Measurements from ENCODE around the gene MST1R. TPM values are rescaled to one million over a fixed set of nuclear protein-coding genes. Genes with fewer than 3 reads are reported as not detected.

Gene MST1R
- total and polyA plus RNA-seq, 3 experiments from 2014 or later = 0.83 to 1.2 TPM; not detected in 1

GRCh38 chr3:49856181-49857005 lies 47.3 kb downstream of the MST1R start, which contains the start of gene TRAIP:
Gene TRAIP (minus strand): TSS chr3:49856564. CDS start chr3:49856453, 111 bp downstream.
- Mint-ChIP-seq H3K9me3 (no peaks in the 10 kb centered on the region), H3K36me3 (no peaks in the 10 kb centered on the region), H3K4me1 (peaks cover 10 to 17% (median 12%) of the 10 kb centered on the region in 3 donors), H3K4me3 (peak within 1 kb of the TSS; percentile 78 to 89 (median 86)), H3K27ac (peak within 1 kb of the TSS; percentile 62 to 96 (median 88)), H3K27me3 (peaks cover 0 to 4% of the 10 kb centered on the region in 2 donors)
- Histone ChIP-seq H3K27ac (ENCODE audit: low read depth, low read length) (peak within 1 kb of the TSS; percentile 76), H3K27me3 (ENCODE audit: insufficient read depth, low read length, poor library complexity, severe bottlenecking) (no peaks in the 10 kb centered on the region), H3K4me3 (ENCODE audit: low read length) (peak within 1 kb of the TSS; percentile 90), H3K36me3 (ENCODE audit: insufficient read depth, low read length) (no peaks in the 10 kb centered on the region), H3K4me1 (ENCODE audit: insufficient read depth, low read length) (peaks cover 14% of the 10 kb centered on the region), H3K9me3 (ENCODE audit: low read length) (no peaks in the 10 kb centered on the region)
- DNase-seq = peak; percentile 91 to 95 (median 92)
- POLR2A ChIA-PET = interaction anchor here (1.5 kb wide), 1 partner anchor 84 kb away, joined by 3 read pairs; the partner anchor contains the start of gene RBM6
- CTCF ChIA-PET = interaction anchor here (0.7 to 2.2 kb wide), 4 partner anchors 12 to 316 kb away, joined by 3 to 12 read pairs (median 3); no protein-coding TSS in a partner anchor

GRCh38 chr3:49855662-49856061 lies 48.0 kb downstream of the MST1R start:
- Mint-ChIP-seq H3K27ac (peak overlapping the region in 6 of 8 donors; percentile 87 to 94 (median 88)), H3K27me3 (peaks cover 0 to 3% of the 10 kb centered on the region in 2 donors), H3K4me1 (peaks cover 10 to 17% (median 12%) of the 10 kb centered on the region in 3 donors), H3K4me3 (peak overlapping the region; percentile 78 to 89 (median 86)), H3K9me3 (no peaks in the 10 kb centered on the region), H3K36me3 (no peaks in the 10 kb centered on the region)
- H3K27ac ChIP-seq (ENCODE audit: low read depth, low read length) = peak overlapping the region; percentile 76
- peak overlapping the region; percentile 90 for H3K4me3 ChIP-seq (ENCODE audit: low read length)
- no peaks in the 10 kb centered on the region for H3K27me3 ChIP-seq (ENCODE audit: insufficient read depth, low read length, poor library complexity, severe bottlenecking)
- no peaks in the 10 kb centered on the region for H3K9me3 ChIP-seq (ENCODE audit: low read length)
- ChIA-PET POLR2A (no interaction called here), CTCF (interaction anchor here (2.2 kb wide), 1 partner anchor 17 kb away, joined by 12 read pairs; no protein-coding TSS in a partner anchor)
- no peak for DNase-seq
- no peaks in the 10 kb centered on the region for H3K36me3 ChIP-seq (ENCODE audit: insufficient read depth, low read length)
- peaks cover 14% of the 10 kb centered on the region for H3K4me1 ChIP-seq (ENCODE audit: insufficient read depth, low read length)

DNA sequence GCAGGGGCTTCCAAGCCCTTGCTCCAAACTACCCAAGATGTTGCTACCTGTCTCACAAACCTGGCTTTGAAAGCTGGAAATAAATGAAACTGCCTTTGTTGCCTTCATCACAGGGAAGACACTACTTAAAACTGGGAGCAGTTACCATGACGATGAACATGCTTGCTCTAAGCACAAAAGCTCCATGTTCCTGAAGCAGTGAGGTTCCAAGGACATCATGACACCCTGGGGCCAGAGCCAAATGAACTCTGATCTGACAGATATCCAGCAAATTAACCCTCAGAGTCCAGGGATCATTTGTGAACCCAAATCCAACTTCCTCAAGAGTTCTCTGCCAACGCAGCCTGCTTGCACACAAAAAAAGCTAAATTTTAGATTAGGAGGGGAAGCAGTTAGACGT lies 58.0 kb downstream of the MST1R start:
- no peak for DNase-seq
- peaks cover 0 to 4% (median 0%) of the 10 kb centered on the region in 3 donors for H3K36me3 Mint-ChIP-seq
- H3K4me3 Mint-ChIP-seq = no peak overlapping the region
- Histone ChIP-seq H3K4me3 (ENCODE audit: low read length) (no peak overlapping the region), H3K4me1 (ENCODE audit: insufficient read depth, low read length) (no peaks in the 10 kb centered on the region), H3K36me3 (ENCODE audit: insufficient read depth, low read length) (no peaks in the 10 kb centered on the region), H3K27me3 (ENCODE audit: insufficient read depth, low read length, poor library complexity, severe bottlenecking) (no peaks in the 10 kb centered on the region), H3K27ac (ENCODE audit: low read depth, low read length) (no peak overlapping the region), H3K9me3 (ENCODE audit: low read length) (no peaks in the 10 kb centered on the region)
- H3K27ac Mint-ChIP-seq = no peak overlapping the region
- no peaks in the 10 kb centered on the region for H3K4me1 Mint-ChIP-seq
- peaks cover 0 to 2% of the 10 kb centered on the region in 2 donors for H3K27me3 Mint-ChIP-seq
- CTCF ChIA-PET = interaction anchor here (1.0 to 5.8 kb wide), 4 partner anchors 11 to 306 kb away, joined by 3 to 30 read pairs (median 5); partner anchors contain the start of gene INKA1
- no peaks in the 10 kb centered on the region for H3K9me3 Mint-ChIP-seq
- POLR2A ChIA-PET = no interaction called here

GRCh38 chr3:49844464-49845183 lies 59.0 kb downstream of the MST1R start:
- Histone ChIP-seq H3K27me3 (ENCODE audit: insufficient read depth, low read length, poor library complexity, severe bottlenecking) (no peaks in the 10 kb centered on the region), H3K4me3 (ENCODE audit: low read length) (no peak overlapping the region), H3K9me3 (ENCODE audit: low read length) (no peaks in the 10 kb centered on the region), H3K36me3 (ENCODE audit: insufficient read depth, low read length) (no peaks in the 10 kb centered on the region), H3K4me1 (ENCODE audit: insufficient read depth, low read length) (no peaks in the 10 kb centered on the region), H3K27ac (ENCODE audit: low read depth, low read length) (no peak overlapping the region)
- Mint-ChIP-seq H3K4me1 (no peaks in the 10 kb centered on the region), H3K9me3 (no peaks in the 10 kb centered on the region), H3K27ac (peak overlapping the region in 1 of 8 donors; percentile 55), H3K27me3 (peaks cover 0 to 2% of the 10 kb centered on the region in 2 donors), H3K4me3 (no peak overlapping the region), H3K36me3 (peaks cover 0 to 4% (median 0%) of the 10 kb centered on the region in 3 donors)
- no peak for DNase-seq
- POLR2A ChIA-PET = interaction anchor here (0.6 kb wide), 1 partner anchor 56 kb away, joined by 3 read pairs; no protein-coding TSS in a partner anchor
- CTCF ChIA-PET = interaction anchor here (1.0 to 5.8 kb wide), 4 partner anchors 10 to 305 kb away, joined by 3 to 30 read pairs (median 5); partner anchors contain the start of gene INKA1

GRCh38 chr3:49842843-49843517 lies 60.7 kb downstream of the MST1R start:
- no peaks in the 10 kb centered on the region for H3K9me3 Mint-ChIP-seq
- no peak for DNase-seq
- peaks cover 0 to 4% (median 0%) of the 10 kb centered on the region in 3 donors for H3K36me3 Mint-ChIP-seq
- Histone ChIP-seq H3K27ac (ENCODE audit: low read depth, low read length) (no peak overlapping the region), H3K27me3 (ENCODE audit: insufficient read depth, low read length, poor library complexity, severe bottlenecking) (no peaks in the 10 kb centered on the region), H3K36me3 (ENCODE audit: insufficient read depth, low read length) (no peaks in the 10 kb centered on the region), H3K9me3 (ENCODE audit: low read length) (no peaks in the 10 kb centered on the region), H3K4me1 (ENCODE audit: insufficient read depth, low read length) (no peaks in the 10 kb centered on the region), H3K4me3 (ENCODE audit: low read length) (no peak overlapping the region)
- ChIA-PET CTCF (interaction anchor here (7.7 kb wide), 1 partner anchor 39 kb away, joined by 246 read pairs; the partner anchor contains the start of genes CDHR4 and INKA1), POLR2A (no interaction called here)
- peaks cover 0 to 4% (median 2%) of the 10 kb centered on the region in 3 donors for H3K4me1 Mint-ChIP-seq
- no peak overlapping the region for H3K4me3 Mint-ChIP-seq
- peak overlapping the region in 2 of 8 donors; percentile 5 to 29 for H3K27ac Mint-ChIP-seq
- peaks cover 0 to 2% of the 10 kb centered on the region in 2 donors for H3K27me3 Mint-ChIP-seq

DNA sequence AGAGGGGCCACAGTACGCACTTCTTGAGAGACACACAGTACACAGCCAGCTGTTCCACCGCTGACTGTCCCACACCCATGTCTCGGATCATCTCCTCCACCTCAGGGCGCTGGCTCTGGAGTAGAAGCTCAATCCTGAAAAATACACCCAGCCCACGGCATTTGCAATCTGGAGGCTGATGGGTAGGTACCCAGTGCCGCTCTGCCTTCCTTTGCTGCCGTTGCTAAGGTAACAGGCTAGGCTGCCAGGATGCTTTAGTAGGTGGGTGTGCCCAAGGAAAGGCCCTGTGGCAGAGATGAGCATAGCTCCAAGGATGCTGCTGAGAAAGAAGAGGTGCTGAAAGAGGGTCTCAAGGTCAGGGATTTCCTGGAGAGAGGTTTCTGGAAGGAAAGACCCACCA lies 61.9 kb downstream of the MST1R start:
- DNase-seq = no peak
- no peak overlapping the region for H3K27ac ChIP-seq (ENCODE audit: low read depth, low read length)
- H3K36me3 ChIP-seq (ENCODE audit: insufficient read depth, low read length) = no peaks in the 10 kb centered on the region
- H3K4me3 ChIP-seq (ENCODE audit: low read length) = no peak overlapping the region
- Mint-ChIP-seq H3K4me1 (peaks cover 0 to 4% (median 2%) of the 10 kb centered on the region in 3 donors), H3K4me3 (no peak overlapping the region), H3K36me3 (no peaks in the 10 kb centered on the region), H3K9me3 (no peaks in the 10 kb centered on the region), H3K27me3 (peaks cover 0 to 2% of the 10 kb centered on the region in 2 donors), H3K27ac (no peak overlapping the region)
- no peaks in the 10 kb centered on the region for H3K27me3 ChIP-seq (ENCODE audit: insufficient read depth, low read length, poor library complexity, severe bottlenecking)
- ChIA-PET POLR2A (no interaction called here), CTCF (interaction anchor here (1.1 to 7.7 kb wide), 4 partner anchors 23 to 122 kb away, joined by 4 to 246 read pairs (median 17); partner anchors contain the start of genes AMIGO3, CDHR4, INKA1 and UBA7)
- H3K4me1 ChIP-seq (ENCODE audit: insufficient read depth, low read length) = no peaks in the 10 kb centered on the region
- H3K9me3 ChIP-seq (ENCODE audit: low read length) = no peaks in the 10 kb centered on the region

GRCh38 chr3:49841126-49841696 lies 62.5 kb downstream of the MST1R start:
- no peaks in the 10 kb centered on the region for H3K36me3 Mint-ChIP-seq
- no peak for DNase-seq
- H3K4me1 Mint-ChIP-seq = peaks cover 0 to 4% (median 2%) of the 10 kb centered on the region in 3 donors
- H3K27me3 Mint-ChIP-seq = peaks cover 0 to 2% of the 10 kb centered on the region in 2 donors
- H3K4me3 ChIP-seq (ENCODE audit: low read length) = no peak overlapping the region
- no peaks in the 10 kb centered on the region for H3K36me3 ChIP-seq (ENCODE audit: insufficient read depth, low read length)
- H3K27ac Mint-ChIP-seq = no peak overlapping the region
- H3K9me3 Mint-ChIP-seq = no peaks in the 10 kb centered on the region
- ChIA-PET POLR2A (no interaction called here), CTCF (interaction anchor here (1.1 to 7.7 kb wide), 5 partner anchors 22 to 301 kb away, joined by 4 to 246 read pairs (median 29); partner anchors contain the start of genes AMIGO3, CDHR4, INKA1 and UBA7)
- no peak overlapping the region for H3K4me3 Mint-ChIP-seq
- H3K27me3 ChIP-seq (ENCODE audit: insufficient read depth, low read length, poor library complexity, severe bottlenecking) = no peaks in the 10 kb centered on the region
- H3K9me3 ChIP-seq (ENCODE audit: low read length) = no peaks in the 10 kb centered on the region
- H3K27ac ChIP-seq (ENCODE audit: low read depth, low read length) = no peak overlapping the region
- H3K4me1 ChIP-seq (ENCODE audit: insufficient read depth, low read length) = no peaks in the 10 kb centered on the region

Measured in CD8-positive, alpha-beta memory T cell (primary cell).